HepG2 (cell line): Measurements from ENCODE around the gene CD207. TPM values are rescaled to one million over a fixed set of nuclear protein-coding genes. Genes with fewer than 3 reads are reported as not detected.

ENCODE experiments used
- BCLAF1 ChIP-seq: fragments of 450-650 bp; IDR thresholded peaks from 2 replicates; pipeline ENCODE4 v1.6.1; 2017; ENCODE audit warnings: mild to moderate bottlenecking
- CBX1 ChIP-seq: IDR thresholded peaks from one replicate; pipeline ENCODE4 v1.6.1; 2016; ENCODE audit warnings: antibody characterized with exemption, low read depth
- KLF16 ChIP-seq, 2 experiments: sonication (generic) in 1 of 2; formaldehyde crosslinking in 1 of 2; IDR thresholded peaks; 2 replicates each; pipeline versions ENCODE4 v1.6.1 to v1.8.0; 2016 to 2023; ENCODE audit warnings: missing genetic modification reagents in 2 of 2, missing compliant biosample characterization in 1 of 2
- RAD21 ChIP-seq: fragments of 450-650 bp; formaldehyde crosslinking; IDR thresholded peaks from 2 replicates; pipeline ENCODE4 v1.5.0; 2020; ENCODE audit warnings: mild to moderate bottlenecking
- SMAD3 ChIP-seq: sonication (generic); formaldehyde crosslinking; IDR thresholded peaks from 2 replicates; pipeline ENCODE4 v1.4.0; 2020; ENCODE audit warnings: missing genetic modification reagents
- SOX6 ChIP-seq, 2 experiments: fragments of 450-650 bp in 1 of 2; sonication (generic) in 1 of 2; formaldehyde crosslinking in 1 of 2; IDR thresholded peaks; 2 replicates each; pipeline versions ENCODE4 v1.4.0 to v1.6.1; 2017 to 2020; ENCODE audit warnings: antibody characterized with exemption in 1 of 2, mild to moderate bottlenecking in 1 of 2, missing genetic modification reagents in 1 of 2
- TEAD3 ChIP-seq: optimal IDR thresholded peaks from 2 replicates; pipeline ENCODE3; 2016; ENCODE audit warnings: borderline replicate concordance
- ZFX ChIP-seq: sonication (generic); formaldehyde crosslinking; IDR thresholded peaks from 2 replicates; pipeline ENCODE4 v1.4.0; 2020; ENCODE audit warnings: mild to moderate bottlenecking, low read depth, missing genetic modification reagents, moderate library complexity
- ZFY ChIP-seq: sonication (generic); formaldehyde crosslinking; IDR thresholded peaks from 2 replicates; pipeline ENCODE4 v1.4.0; 2020; ENCODE audit warnings: missing genetic modification reagents
- ZNF512B ChIP-seq: sonication (generic); formaldehyde crosslinking; IDR thresholded peaks from 2 replicates; pipeline ENCODE4 v1.5.1; 2020; ENCODE audit warnings: missing genetic modification reagents, mild to moderate bottlenecking, borderline replicate concordance
- ZNF574 ChIP-seq: sonication (generic); formaldehyde crosslinking; IDR thresholded peaks from 2 replicates; pipeline ENCODE4 v1.4.0; 2020; ENCODE audit warnings: missing genetic modification reagents
- ZNF619 ChIP-seq: sonication (generic); formaldehyde crosslinking; IDR thresholded peaks from 2 replicates; pipeline ENCODE4 v1.4.0; 2020; ENCODE audit warnings: mild to moderate bottlenecking, missing genetic modification reagents
- ZNF644 ChIP-seq: IDR thresholded peaks from 2 replicates; pipeline ENCODE4 v1.6.1; 2016; ENCODE audit warnings: low read depth
- polyA plus RNA-seq, 8 experiments: library from polyadenylated mRNA; depleted of rRNA in 3 of 8; stranded (reverse) in 7 of 8; unstranded in 1 of 8; fragments of >200 nt; fragmentation: Illumina TruSeq in 4 of 8; extraction: Trizol in 4 of 8; gene quantifications; 2 replicates each; pipeline versions ENCODE4 v1.2.1 to v1.2.3, GENCODE V29; 2011 to 2016; ENCODE audit warnings: low read depth in 4 of 8, missing spikeins in 1 of 8, mixed read lengths in 1 of 8; ENCODE audit not compliant: insufficient read depth in 1 of 8
- total RNA-seq, 5 experiments: library from RNA; depleted of rRNA; stranded (reverse); fragments of >200 nt; fragmentation: Illumina TruSeq; extraction: Trizol; gene quantifications; 2 replicates each; pipeline ENCODE4 v1.2.3, GENCODE V29; 2016; ENCODE audit warnings: low read depth in 1 of 5
- TF ChIP-seq, protein P1 (sequence below): sonication (generic); formaldehyde crosslinking; IDR thresholded peaks from 2 replicates; pipeline ENCODE4 v1.4.0; 2020; ENCODE audit warnings: missing genetic modification reagents
- TF ChIP-seq, protein P2 (sequence below): sonication (generic); formaldehyde crosslinking; IDR thresholded peaks from 2 replicates; pipeline ENCODE4 v1.4.0; 2020; ENCODE audit warnings: missing genetic modification reagents
- TF ChIP-seq, protein P3 (sequence below): IDR thresholded peaks from 2 replicates; pipeline ENCODE4 v1.6.1; 2016; ENCODE audit warnings: low read depth, borderline replicate concordance

Gene CD207
- total and polyA plus RNA-seq, 2 of the 13 experiments (the other 11 are each of a cell fraction or from before 2014, with no cell fraction given), result 0.09 to 0.15 TPM

GRCh38 chr2:70789304-70790135 lies 46.1 kb downstream of the CD207 start (continued):
- peak; percentile 43; the same call in 1 of the 2 replicates for TF ChIP-seq ZFX (CRISPR knock-in tag)
- no peak for TF ChIP-seq ZFY
- TF ChIP-seq SOX6 (IDR thresholded peaks at IDR 0.05), result no peak
- TF ChIP-seq SOX6 (CRISPR knock-in tag; IDR thresholded peaks at IDR 0.05), result peak; percentile 22; the same call in 1 of the 2 replicates
- peak; percentile 77; the same call in 1 of the 2 replicates for TF ChIP-seq ZNF619 (CRISPR knock-in tag)
- no peak for TF ChIP-seq ZNF512B (CRISPR knock-in tag)
- TF ChIP-seq, protein P1, sequence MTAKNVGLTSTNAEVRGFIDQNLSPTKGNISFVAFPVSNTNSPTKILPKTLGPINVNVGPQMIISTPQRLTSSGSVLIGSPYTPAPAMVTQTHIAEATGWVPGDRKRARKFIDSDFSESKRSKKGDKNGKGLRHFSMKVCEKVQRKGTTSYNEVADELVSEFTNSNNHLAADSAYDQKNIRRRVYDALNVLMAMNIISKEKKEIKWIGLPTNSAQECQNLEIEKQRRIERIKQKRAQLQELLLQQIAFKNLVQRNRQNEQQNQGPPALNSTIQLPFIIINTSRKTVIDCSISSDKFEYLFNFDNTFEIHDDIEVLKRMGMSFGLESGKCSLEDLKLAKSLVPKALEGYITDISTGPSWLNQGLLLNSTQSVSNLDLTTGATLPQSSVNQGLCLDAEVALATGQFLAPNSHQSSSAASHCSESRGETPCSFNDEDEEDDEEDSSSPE (CRISPR knock-in tag), result no peak
- no peak for TF ChIP-seq ZNF644 (CRISPR knock-in tag)
- no peak for TF ChIP-seq CBX1
- TF ChIP-seq RAD21 (CRISPR knock-in tag), result peak; percentile 95
- TF ChIP-seq, protein P2, sequence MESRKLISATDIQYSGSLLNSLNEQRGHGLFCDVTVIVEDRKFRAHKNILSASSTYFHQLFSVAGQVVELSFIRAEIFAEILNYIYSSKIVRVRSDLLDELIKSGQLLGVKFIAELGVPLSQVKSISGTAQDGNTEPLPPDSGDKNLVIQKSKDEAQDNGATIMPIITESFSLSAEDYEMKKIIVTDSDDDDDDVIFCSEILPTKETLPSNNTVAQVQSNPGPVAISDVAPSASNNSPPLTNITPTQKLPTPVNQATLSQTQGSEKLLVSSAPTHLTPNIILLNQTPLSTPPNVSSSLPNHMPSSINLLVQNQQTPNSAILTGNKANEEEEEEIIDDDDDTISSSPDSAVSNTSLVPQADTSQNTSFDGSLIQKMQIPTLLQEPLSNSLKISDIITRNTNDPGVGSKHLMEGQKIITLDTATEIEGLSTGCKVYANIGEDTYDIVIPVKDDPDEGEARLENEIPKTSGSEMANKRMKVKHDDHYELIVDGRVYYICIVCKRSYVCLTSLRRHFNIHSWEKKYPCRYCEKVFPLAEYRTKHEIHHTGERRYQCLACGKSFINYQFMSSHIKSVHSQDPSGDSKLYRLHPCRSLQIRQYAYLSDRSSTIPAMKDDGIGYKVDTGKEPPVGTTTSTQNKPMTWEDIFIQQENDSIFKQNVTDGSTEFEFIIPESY (CRISPR knock-in tag), result peak; percentile 28; the same call in 1 of the 2 replicates
- TF ChIP-seq SMAD3 (CRISPR knock-in tag), result peak; percentile 90
- TF ChIP-seq ZNF574 (CRISPR knock-in tag), result peak; percentile 27; the same call in 1 of the 2 replicates
- peak; percentile 64 for TF ChIP-seq TEAD3
- no peak for TF ChIP-seq BCLAF1
- TF ChIP-seq, protein P3, sequence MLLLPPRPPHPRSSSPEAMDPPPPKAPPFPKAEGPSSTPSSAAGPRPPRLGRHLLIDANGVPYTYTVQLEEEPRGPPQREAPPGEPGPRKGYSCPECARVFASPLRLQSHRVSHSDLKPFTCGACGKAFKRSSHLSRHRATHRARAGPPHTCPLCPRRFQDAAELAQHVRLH (CRISPR knock-in tag), result peak; percentile 77; the same call in 1 of the 2 replicates
- TF ChIP-seq KLF16 (CRISPR knock-in tag; IDR thresholded peaks at IDR 0.05), result peak in 1 of 2 experiments; percentile 67; a peak in 1 of 4 replicates
